Left lung (tissue), 14 donors: Measurements from ENCODE around the gene KCNJ12. TPM values are rescaled to one million over a fixed set of nuclear protein-coding genes. Genes with fewer than 3 reads are reported as not detected.
"Not testable (repeated sequence)": the region's sequence is repeated elsewhere in the genome, so short reads cannot be mapped to it uniquely, and the experiment has no call there.

ENCODE experiments used
- ATAC-seq: fragments of 200-7000 bp; cut with Tn5 transposase; one replicate; pipeline ENCODE4 v1.9.1; 2020; ENCODE audit warnings: moderate library complexity
- DNase-seq, 4 donors: peaks; one replicate each; pipeline ENCODE4 v3.0.0-alpha.2; 2013 to 2020
- H3K27ac ChIP-seq, 2 donors: fragments of 200-600 bp; sonication (generic) in 1 of 2; one replicate each; pipeline versions ENCODE4 v1.5.0 to v1.8.0; 2020 to 2021
- H3K27me3 ChIP-seq, 2 donors: fragments of 200-600 bp; sonication (generic) in 1 of 2; one replicate each; pipeline versions ENCODE4 v1.5.0 to v1.8.0; 2020 to 2021
- H3K36me3 ChIP-seq, 2 donors: fragments of 200-600 bp; sonication (generic) in 1 of 2; one replicate each; pipeline versions ENCODE4 v1.5.0 to v1.8.0; 2020 to 2021
- H3K4me1 ChIP-seq, 2 donors: fragments of 200-600 bp; one replicate each; pipeline ENCODE4 v1.8.0; 2021
- H3K4me3 ChIP-seq, 2 donors: fragments of 200-600 bp; sonication (generic) in 1 of 2; one replicate each; pipeline versions ENCODE4 v1.5.0 to v1.8.0; 2020 to 2021; ENCODE audit warnings: mild to moderate bottlenecking in 1 of 2
- H3K9me3 ChIP-seq, 2 donors: fragments of 200-600 bp; sonication (generic) in 1 of 2; one replicate each; pipeline versions ENCODE4 v1.5.0 to v1.8.0; 2020 to 2021
- CTCF ChIP-seq, 2 donors: fragments of 200-600 bp; sonication (generic) in 1 of 2; IDR thresholded peaks; one replicate each; pipeline versions ENCODE4 v1.5.0 to v1.8.0; 2021; ENCODE audit warnings: antibody characterized with exemption in 2 of 2
- intact Hi-C, 2 donors: fragments of 100-400 bp; cut with DNase I; formaldehyde crosslinking; loops; one replicate each; pipeline versions ENCODE4 v1.11.2 to v1.14.2; 2022
- long read RNA-seq, 12 donors: library from polyadenylated mRNA in 2 of 12; unstranded in 2 of 12; transcript quantifications; one replicate each; pipeline ENCODE4 v2.0.0 and lab custom pipeline, GENCODE V29; 2019 to 2026
- polyA plus RNA-seq, 6 donors: library from polyadenylated mRNA; unstranded; fragments of 120-200 nt; gene quantifications; one replicate each; pipeline ENCODE4 v1.2.1, GENCODE V29; 2013; ENCODE audit not compliant: insufficient read length in 6 of 6
- total RNA-seq, 2 donors: library from RNA; stranded (reverse); fragmentation: NEBNext Ultra II Directional; extraction: Animal tissue kit (Norgen Biotek cat#: 25700); gene quantifications; one replicate each; pipeline ENCODE4 v1.2.1, GENCODE V29; 2021
- donor health status: DM: no; HTN: yes; CAD: no.
- donor health status: DM: no; HTN: no; CAD: no.

The KCNJ12 gene
- total RNA-seq = 1 to 10 TPM; 3.0 to 4.0 TPM
- 1 to 10 TPM; 3.1 to 5.7 (median 4.0) TPM for polyA plus RNA-seq
- long read RNA-seq, donor 1, full-length matches to known transcripts = 1 of 1 reads
- long read RNA-seq, donor 1, partial matches to known transcripts = 0 of 1 reads
- long read RNA-seq, donor 1, other reads (novel, unspliced or antisense) = 0 of 1 reads
- long read RNA-seq, donor 2, full-length matches to known transcripts = 1 of 1 reads
- long read RNA-seq, donor 2, partial matches to known transcripts = 0 of 1 reads
- long read RNA-seq, donor 2, other reads (novel, unspliced or antisense) = 0 of 1 reads
- long read RNA-seq, donor 3, full-length matches to known transcripts = 1 of 1 reads
- long read RNA-seq, donor 3, partial matches to known transcripts = 0 of 1 reads
- long read RNA-seq, donor 3, other reads (novel, unspliced or antisense) = 0 of 1 reads
- long read RNA-seq, donor 4 = 0 reads
- long read RNA-seq, donor 5 = 0 reads
- long read RNA-seq, donor 6, full-length matches to known transcripts = 1 of 1 reads
- long read RNA-seq, donor 6, partial matches to known transcripts = 0 of 1 reads
- long read RNA-seq, donor 6, other reads (novel, unspliced or antisense) = 0 of 1 reads
- long read RNA-seq, donor 7 = 0 reads
- long read RNA-seq, donor 8, full-length matches to known transcripts = 3 of 3 reads
- long read RNA-seq, donor 8, partial matches to known transcripts = 0 of 3 reads
- long read RNA-seq, donor 8, other reads (novel, unspliced or antisense) = 0 of 3 reads
- long read RNA-seq, donor 9 = 0 reads
- long read RNA-seq, donor 10, partial matches to known transcripts = 0 of 2 reads
- long read RNA-seq, donor 10, other reads (novel, unspliced or antisense) = 2 of 2 reads
- long read RNA-seq, donor 11 = 0 reads
- long read RNA-seq, donor 12, full-length matches to known transcripts = 4 of 4 reads
- long read RNA-seq, donor 12, partial matches to known transcripts = 0 of 4 reads
- long read RNA-seq, donor 12, other reads (novel, unspliced or antisense) = 0 of 4 reads

- Histone ChIP-seq H3K4me1 (peaks cover 10 to 27% of the 10 kb centered on the region in 2 donors), H3K27ac (peak within 1 kb of the TSS in 1 of 2 donors; percentile 26), H3K9me3 (no peaks in the 10 kb centered on the region), H3K27me3 (peaks cover 20 to 72% of the 10 kb centered on the region in 2 donors), H3K4me3 (peak within 1 kb of the TSS; percentile 28 to 36), H3K36me3 (no peaks in the 10 kb centered on the region)
- ATAC-seq (peak; percentile 10), DNase-seq (peak in 3 of 4 donors; percentile 47 to 74 (median 55))
- no peak for TF ChIP-seq CTCF (IDR thresholded peaks at IDR 0.05)
- intact Hi-C loops = no loop called here
Observed at GRCh38 chr17:21376081-21376758, at the start of gene KCNJ12. TSS of gene KCNJ12 (plus strand) at chr17:21376357. CDS start at chr17:21415343, 38,986 bp downstream.

- H3K4me1 ChIP-seq, DNase-seq, ATAC-seq, H3K4me3 ChIP-seq, H3K36me3 ChIP-seq, intact Hi-C loops, H3K27ac ChIP-seq: not testable (repeated sequence)
- H3K27me3 ChIP-seq = peaks cover 0 to 11% of the 10 kb centered on the region in 2 donors
- peaks cover 0 to 12% of the 10 kb centered on the region in 2 donors for H3K9me3 ChIP-seq
Observed at GRCh38 chr17:21327921-21328320, 48.2 kb upstream of the KCNJ12 start.

- H3K4me3 ChIP-seq, intact Hi-C loops, ATAC-seq, H3K4me1 ChIP-seq, DNase-seq, H3K27me3 ChIP-seq, H3K27ac ChIP-seq, H3K36me3 ChIP-seq: not testable (repeated sequence)
- peaks cover 0 to 12% of the 10 kb centered on the region in 2 donors for H3K9me3 ChIP-seq
Observed at GRCh38 chr17:21328778-21329177, 47.4 kb upstream of the KCNJ12 start.

GRCh38 chr17:21330436-21331160, 45.6 kb upstream of the KCNJ12 start:
- Histone ChIP-seq H3K9me3 (peaks cover 0 to 12% of the 10 kb centered on the region in 2 donors), H3K4me3 (no peak overlapping the region), H3K4me1 (no peaks in the 10 kb centered on the region), H3K27me3 (no peaks in the 10 kb centered on the region), H3K36me3 (no peaks in the 10 kb centered on the region), H3K27ac (no peak overlapping the region)
- DNase-seq (peak in 1 of 4 donors; percentile 18), ATAC-seq (no peak)
- TF ChIP-seq CTCF (IDR thresholded peaks at IDR 0.05) = no peak
- intact Hi-C loops = no loop called here

- H3K27me3 ChIP-seq, intact Hi-C loops, H3K4me1 ChIP-seq, H3K27ac ChIP-seq, DNase-seq, H3K9me3 ChIP-seq, H3K36me3 ChIP-seq, H3K4me3 ChIP-seq: not testable (repeated sequence)
- peak; percentile 41 for ATAC-seq
Observed at GRCh38 chr17:21336541-21337294, 39.4 kb upstream of the KCNJ12 start.

GRCh38 chr17:21337981-21338625, 38.1 kb upstream of the KCNJ12 start:
- intact Hi-C loops, H3K9me3 ChIP-seq, ATAC-seq: not testable (repeated sequence)

More at GRCh38 chr17:21337981-21338625, 38.1 kb upstream of the KCNJ12 start:
- not testable (repeated sequence) for DNase-seq, H3K27me3 ChIP-seq, H3K27ac ChIP-seq, H3K36me3 ChIP-seq, H3K4me3 ChIP-seq, H3K4me1 ChIP-seq
